Fibroblast of lung (primary cell): ENCODE data around the gene KCNJ6.

Experiments used
- CTCF ChIP-seq, 2 donors: IDR thresholded peaks in 1 of 2; conservative IDR thresholded peaks in 1 of 2; 1 replicate in 1 of 2; 2 replicates in 1 of 2; pipeline ENCODE4 v1.5.1; 2011 to 2012; ENCODE audit warnings: low read length in 2 of 2, control low read depth in 1 of 2, inconsistent platforms in 1 of 2, low read depth in 1 of 2, mild to moderate bottlenecking in 1 of 2
- EZH2 ChIP-seq: IDR thresholded peaks from 2 replicates; pipeline ENCODE4 v1.5.1; 2012; ENCODE audit warnings: low read length, control low read depth, mild to moderate bottlenecking; ENCODE audit errors: missing control alignments

- TF ChIP-seq CTCF (conservative IDR thresholded peaks at IDR 0.05 in 1 of 2, IDR thresholded peaks at IDR 0.05 in 1 of 2; ENCODE audit: low read depth in 1 of 2, low read length in 2 of 2) (peak; percentile 97 to 98), EZH2 (no peak)
Measured at GRCh38 chr21:37711836-37712568, 204.3 kb downstream of the KCNJ6 start.
